GM06990 (cell line): ENCODE measurements around the gene PODNL1.
A peak's percentile ranks its signal among the peaks of the same experiment; 100 is the strongest.

Source experiments
- DNase-seq: peaks from one replicate; pipeline ENCODE4 v3.0.0-alpha.2; 2011; ENCODE audit not compliant: insufficient read length; ENCODE audit errors: extremely low read depth
- H3K27me3 ChIP-seq: replicated peaks from 2 replicates; pipeline ENCODE4 v1.6.0; 2011; ENCODE audit warnings: low read length; ENCODE audit not compliant: control insufficient read depth, insufficient read depth
- H3K36me3 ChIP-seq: 2 replicates; pipeline ENCODE4 v1.5.1; 2011; ENCODE audit warnings: low read length; ENCODE audit not compliant: control insufficient read depth, insufficient read depth
- H3K4me3 ChIP-seq: replicated peaks from 2 replicates; pipeline ENCODE4 v1.5.1; 2011; ENCODE audit warnings: low read depth, mild to moderate bottlenecking, control low read depth, low read length
- TF ChIP-seq, protein P1 (sequence below): IDR thresholded peaks from 2 replicates; pipeline ENCODE4 v1.5.1; 2011; ENCODE audit warnings: low read length, control low read depth, mild to moderate bottlenecking, inconsistent platforms; ENCODE audit not compliant: insufficient read depth, poor library complexity, severe bottlenecking

PODNL1 gene

DNA sequence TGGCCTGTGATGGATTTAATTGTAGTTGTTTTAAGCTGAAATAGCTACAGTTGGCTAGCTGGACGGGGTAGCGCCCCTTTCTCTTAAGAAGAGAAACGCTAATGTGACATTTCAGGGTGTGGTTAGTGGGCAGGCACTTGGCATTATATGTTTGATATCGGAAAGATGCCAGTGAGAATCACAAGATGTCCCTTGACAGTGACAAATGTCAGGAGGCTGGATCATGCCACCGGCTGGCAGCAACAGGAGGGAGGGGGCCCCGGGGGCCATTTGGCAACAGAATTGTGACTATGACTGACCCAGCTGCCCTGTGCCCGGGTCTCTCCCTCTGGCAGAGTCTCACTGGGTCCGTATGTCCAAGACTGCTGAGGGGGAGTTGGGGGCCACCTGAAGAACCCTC lies 18.8 kb upstream of the PODNL1 start:
- TF ChIP-seq, protein P1, sequence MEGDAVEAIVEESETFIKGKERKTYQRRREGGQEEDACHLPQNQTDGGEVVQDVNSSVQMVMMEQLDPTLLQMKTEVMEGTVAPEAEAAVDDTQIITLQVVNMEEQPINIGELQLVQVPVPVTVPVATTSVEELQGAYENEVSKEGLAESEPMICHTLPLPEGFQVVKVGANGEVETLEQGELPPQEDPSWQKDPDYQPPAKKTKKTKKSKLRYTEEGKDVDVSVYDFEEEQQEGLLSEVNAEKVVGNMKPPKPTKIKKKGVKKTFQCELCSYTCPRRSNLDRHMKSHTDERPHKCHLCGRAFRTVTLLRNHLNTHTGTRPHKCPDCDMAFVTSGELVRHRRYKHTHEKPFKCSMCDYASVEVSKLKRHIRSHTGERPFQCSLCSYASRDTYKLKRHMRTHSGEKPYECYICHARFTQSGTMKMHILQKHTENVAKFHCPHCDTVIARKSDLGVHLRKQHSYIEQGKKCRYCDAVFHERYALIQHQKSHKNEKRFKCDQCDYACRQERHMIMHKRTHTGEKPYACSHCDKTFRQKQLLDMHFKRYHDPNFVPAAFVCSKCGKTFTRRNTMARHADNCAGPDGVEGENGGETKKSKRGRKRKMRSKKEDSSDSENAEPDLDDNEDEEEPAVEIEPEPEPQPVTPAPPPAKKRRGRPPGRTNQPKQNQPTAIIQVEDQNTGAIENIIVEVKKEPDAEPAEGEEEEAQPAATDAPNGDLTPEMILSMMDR: no peak
- Histone ChIP-seq H3K4me3 (no peak overlapping the region), H3K27me3 (no peaks in the 10 kb centered on the region), H3K36me3 (peaks cover 31% of the 10 kb centered on the region)
- DNase-seq: no peak

DNA sequence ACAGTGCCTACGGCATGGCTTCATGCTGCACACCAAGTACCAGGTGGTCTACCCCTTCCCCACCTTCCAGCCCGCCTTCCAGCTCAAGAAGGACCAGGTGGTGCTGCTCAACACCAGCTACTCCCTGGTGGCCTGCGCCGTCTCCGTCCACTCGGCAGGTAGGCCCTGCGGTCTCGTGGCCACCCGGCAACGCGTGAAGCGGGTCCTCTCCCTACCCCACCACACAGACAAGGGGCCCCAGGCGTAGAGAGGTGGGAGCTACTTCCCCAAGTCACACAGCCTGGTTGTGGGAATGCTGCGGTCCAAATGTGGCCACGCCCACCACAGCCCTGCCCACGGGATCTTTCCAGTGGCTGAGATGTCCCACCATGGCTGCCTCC lies 18.1 kb upstream of the PODNL1 start:
- H3K27me3 ChIP-seq: no peaks in the 10 kb centered on the region
- no peak for DNase-seq
- peaks cover 31% of the 10 kb centered on the region for H3K36me3 ChIP-seq
- TF ChIP-seq, protein P1: no peak
- no peak overlapping the region for H3K4me3 ChIP-seq

DNA sequence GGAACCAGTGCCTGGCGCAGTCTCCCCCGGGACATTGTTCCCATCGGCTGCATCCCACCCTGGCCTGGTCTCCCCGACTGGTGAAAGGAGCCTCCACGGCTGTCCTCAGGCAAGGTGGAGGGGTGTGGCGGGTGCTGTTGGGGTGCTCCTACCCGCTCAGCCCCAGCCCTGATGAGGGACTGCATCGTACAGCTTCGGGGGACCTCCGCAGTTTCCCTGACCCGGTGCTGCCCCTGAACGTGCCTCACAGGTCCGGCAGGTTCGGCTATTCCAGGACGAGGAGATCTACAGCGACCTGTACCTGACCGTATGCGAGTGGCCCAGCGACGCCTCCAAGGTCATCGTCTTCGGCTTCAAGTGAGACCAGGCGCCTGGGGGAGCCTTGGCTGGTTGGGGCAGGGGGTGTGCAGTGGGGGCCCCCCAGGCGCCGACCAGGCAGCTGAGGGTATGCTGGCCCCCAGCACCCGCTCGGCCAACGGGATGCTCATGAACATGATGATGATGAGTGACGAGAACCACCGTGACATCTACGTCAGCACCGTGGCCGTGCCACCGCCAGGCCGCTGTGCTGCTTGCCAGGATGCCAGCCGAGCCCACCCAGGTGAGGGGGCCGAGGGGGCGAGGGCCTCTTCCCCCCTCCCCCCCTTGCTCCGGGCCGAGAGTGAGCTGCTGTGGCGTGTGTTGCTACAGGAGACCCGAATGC lies 17.6 kb upstream of the PODNL1 start:
- TF ChIP-seq, protein P1: no peak
- Histone ChIP-seq H3K36me3 (peaks cover 31% of the 10 kb centered on the region), H3K27me3 (no peaks in the 10 kb centered on the region), H3K4me3 (no peak overlapping the region)
- no peak for DNase-seq

DNA sequence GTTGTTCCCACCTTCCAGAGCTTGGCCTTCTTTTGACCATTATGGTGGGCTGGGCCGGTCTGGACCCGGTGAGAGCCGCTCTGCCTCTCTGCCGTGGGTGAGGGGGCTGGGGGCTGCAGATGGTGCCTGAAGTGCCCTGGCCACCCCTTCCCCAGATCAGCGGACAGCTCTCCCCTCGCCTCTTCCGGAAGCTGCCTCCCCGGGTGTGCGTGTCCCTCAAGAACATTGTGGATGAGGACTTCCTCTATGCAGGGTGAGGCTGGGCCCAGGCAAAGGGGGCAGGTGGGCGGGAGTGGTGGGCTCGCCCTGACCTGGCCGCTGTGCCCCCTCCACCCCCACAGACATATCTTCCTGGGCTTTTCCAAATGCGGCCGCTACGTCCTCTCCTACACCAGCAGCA lies 16.0 kb upstream of the PODNL1 start:
- Histone ChIP-seq H3K27me3 (no peaks in the 10 kb centered on the region), H3K4me3 (no peak overlapping the region), H3K36me3 (peaks cover 22% of the 10 kb centered on the region)
- TF ChIP-seq, protein P1: no peak
- no peak for DNase-seq

DNA sequence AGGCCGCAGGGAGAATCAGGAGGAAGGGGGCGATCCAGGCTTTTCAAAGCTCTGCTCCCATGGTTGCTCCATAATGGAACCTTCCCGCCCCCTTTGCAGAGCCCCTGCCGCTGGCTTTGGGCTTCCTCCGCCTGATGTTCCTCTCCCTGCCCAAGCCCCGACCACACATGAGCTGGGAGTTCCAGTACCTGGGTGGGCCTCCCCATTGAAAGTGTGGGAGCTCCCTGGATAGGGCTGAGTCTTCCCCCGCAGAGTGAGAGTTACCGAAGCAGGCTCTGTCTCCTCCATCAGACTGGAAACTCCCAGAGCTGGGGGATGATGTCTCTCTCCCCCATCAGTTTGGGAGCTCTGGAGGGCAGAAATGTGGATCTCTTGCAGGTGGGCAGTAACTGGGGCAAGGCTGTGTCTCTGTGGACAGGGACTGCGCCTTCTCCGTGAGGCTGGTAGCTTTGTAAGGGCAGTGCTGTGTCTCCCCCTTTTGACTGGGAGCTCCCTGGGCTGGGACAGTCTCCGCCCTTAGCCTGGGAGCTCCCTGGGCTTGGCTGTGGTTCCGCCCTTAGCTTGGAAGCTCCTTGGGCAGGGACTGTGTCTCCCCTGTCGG lies 14.8 kb upstream of the PODNL1 start:
- no peak for DNase-seq
- TF ChIP-seq, protein P1: peak; percentile 9
- Histone ChIP-seq H3K4me3 (peak overlapping the region; percentile 85), H3K36me3 (peaks cover 21% of the 10 kb centered on the region), H3K27me3 (no peaks in the 10 kb centered on the region)
